NCI-H526 (cell line): Measurements from ENCODE around the gene NAGK.

ENCODE experiments used
- DNase-seq, 2 experiments: peaks; one replicate each; lab custom pipeline; 2025; lab: John Stamatoyannopoulos, UW

The NAGK gene

GRCh38 chr2:71108091-71108490 lies 39.6 kb downstream of the NAGK start:
- no peak for DNase-seq

GRCh38 chr2:71113843-71114242 lies 45.4 kb downstream of the NAGK start:
- no peak for DNase-seq

DNA sequence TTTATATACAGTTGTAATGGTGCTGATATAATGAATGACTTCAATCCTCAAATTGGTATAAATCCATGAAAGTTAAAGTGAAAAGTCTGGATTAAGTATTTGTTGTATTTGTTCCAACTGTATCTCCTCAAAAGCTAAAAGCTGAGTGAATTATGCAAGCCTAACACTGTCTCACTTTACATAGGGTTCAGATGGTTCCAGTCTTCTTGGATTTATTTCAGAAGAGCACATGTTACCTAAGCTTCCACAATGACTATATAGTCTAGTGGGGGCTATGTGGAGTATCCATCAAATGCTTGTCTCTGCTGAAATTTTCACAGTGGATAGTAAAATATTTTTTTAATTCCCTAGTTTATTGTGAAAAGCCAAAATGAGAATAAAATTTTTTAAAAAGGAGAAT lies 48.6 kb downstream of the NAGK start:
- no peak for DNase-seq

DNA sequence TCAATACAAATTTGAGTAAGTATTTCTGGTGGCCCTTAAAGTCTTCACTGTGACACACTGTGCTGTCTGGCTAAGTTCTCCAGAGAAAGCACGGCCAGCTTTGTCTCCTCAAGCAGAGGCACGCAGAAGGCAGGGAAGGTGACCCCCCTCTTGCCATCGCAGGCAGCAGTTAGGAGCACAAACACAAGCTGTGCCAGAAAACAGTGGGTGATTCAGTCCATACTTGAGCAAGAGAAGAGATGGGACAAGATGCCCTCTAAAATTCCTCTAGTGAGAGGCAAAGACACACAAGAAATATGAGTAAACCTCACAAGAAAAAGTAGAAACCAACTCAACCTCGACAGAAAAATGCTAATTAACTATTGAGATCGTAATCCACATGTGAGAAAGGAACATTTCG lies 51.7 kb downstream of the NAGK start:
- DNase-seq = no peak

DNA sequence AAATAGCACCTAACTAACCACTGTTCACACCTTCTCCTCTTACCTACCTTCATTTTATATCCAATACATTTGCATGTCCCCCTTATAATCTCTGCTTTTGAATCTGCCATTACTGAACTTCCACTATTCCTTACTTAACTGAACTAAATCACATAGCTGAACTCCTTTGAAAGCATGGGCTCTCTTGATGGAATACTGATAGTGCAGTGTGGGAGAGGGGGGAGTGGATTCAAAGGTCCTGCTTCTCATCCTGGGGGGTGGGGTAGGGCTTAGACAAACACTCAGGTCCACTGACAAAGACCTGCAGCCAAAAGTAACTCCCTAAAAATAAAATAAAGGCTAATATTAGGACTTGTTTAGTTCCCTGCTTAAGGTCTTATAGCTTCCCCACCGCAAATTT lies 53.0 kb downstream of the NAGK start:
- DNase-seq = no peak

- DNase-seq = no peak
These were observed 54.2 kb downstream of the NAGK start for GRCh38 chr2:71122387-71123298.

GRCh38 chr2:71125506-71126294 lies 57.3 kb downstream of the NAGK start:
- DNase-seq = no peak

- no peak for DNase-seq
These were observed 58.5 kb downstream of the NAGK start for GRCh38 chr2:71126957-71127356.
